Measurements from ENCODE around the gene CYP39A1.

DNA sequence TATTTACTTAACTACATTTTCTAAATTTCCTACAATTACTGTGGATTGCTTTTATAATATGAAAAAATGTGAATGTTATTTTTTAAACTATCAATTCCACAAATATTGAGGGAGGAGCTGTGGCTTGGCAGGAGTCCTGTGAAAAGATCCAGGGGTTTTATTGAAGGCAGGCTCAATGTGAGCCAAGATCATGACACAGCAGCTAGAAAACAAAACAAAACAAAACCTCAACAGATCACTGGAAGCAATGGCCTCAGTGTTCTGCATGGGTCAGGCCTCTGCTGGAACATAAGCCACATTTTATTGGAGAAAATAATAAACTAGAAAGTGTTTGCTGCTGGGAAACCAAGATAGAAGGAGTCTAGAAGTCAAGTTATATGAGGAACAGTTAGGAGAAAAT lies 142.0 kb downstream of the CYP39A1 start:
- TF ChIP-seq, protein P1, sequence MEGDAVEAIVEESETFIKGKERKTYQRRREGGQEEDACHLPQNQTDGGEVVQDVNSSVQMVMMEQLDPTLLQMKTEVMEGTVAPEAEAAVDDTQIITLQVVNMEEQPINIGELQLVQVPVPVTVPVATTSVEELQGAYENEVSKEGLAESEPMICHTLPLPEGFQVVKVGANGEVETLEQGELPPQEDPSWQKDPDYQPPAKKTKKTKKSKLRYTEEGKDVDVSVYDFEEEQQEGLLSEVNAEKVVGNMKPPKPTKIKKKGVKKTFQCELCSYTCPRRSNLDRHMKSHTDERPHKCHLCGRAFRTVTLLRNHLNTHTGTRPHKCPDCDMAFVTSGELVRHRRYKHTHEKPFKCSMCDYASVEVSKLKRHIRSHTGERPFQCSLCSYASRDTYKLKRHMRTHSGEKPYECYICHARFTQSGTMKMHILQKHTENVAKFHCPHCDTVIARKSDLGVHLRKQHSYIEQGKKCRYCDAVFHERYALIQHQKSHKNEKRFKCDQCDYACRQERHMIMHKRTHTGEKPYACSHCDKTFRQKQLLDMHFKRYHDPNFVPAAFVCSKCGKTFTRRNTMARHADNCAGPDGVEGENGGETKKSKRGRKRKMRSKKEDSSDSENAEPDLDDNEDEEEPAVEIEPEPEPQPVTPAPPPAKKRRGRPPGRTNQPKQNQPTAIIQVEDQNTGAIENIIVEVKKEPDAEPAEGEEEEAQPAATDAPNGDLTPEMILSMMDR (conservative IDR thresholded peaks at IDR 0.05; ENCODE audit: low read length): no peak
- no peak for TF ChIP-seq EZH2phosphoT487 (IDR thresholded peaks at IDR 0.05; ENCODE audit: borderline replicate concordance)
